Mesodermal cell (in vitro differentiated cells): Measurements from ENCODE around the gene TMC1.

Experiments
- H3K27ac ChIP-seq: 2 replicates; pipeline ENCODE4 v1.7.0; 2013; ENCODE audit warnings: mild to moderate bottlenecking, low read depth, low read length, moderate library complexity; ENCODE audit not compliant: severe bottlenecking
- H3K36me3 ChIP-seq: 2 replicates; pipeline ENCODE4 v1.7.1; 2013; ENCODE audit warnings: mild to moderate bottlenecking, low read length, moderate library complexity; ENCODE audit not compliant: control insufficient read depth, insufficient read depth
- H3K4me1 ChIP-seq: one replicate; pipeline ENCODE4 v1.7.1; 2013; ENCODE audit warnings: mild to moderate bottlenecking, low read length; ENCODE audit not compliant: insufficient read depth, control insufficient read depth, poor library complexity, severe bottlenecking
- H3K4me3 ChIP-seq: 2 replicates; pipeline ENCODE4 v1.7.0; 2013; ENCODE audit warnings: low read length, control low read depth, mild to moderate bottlenecking; ENCODE audit not compliant: insufficient read depth, poor library complexity, severe bottlenecking; ENCODE audit errors: extremely low read depth
- H3K9me3 ChIP-seq: 2 replicates; pipeline ENCODE4 v1.7.1; 2013; ENCODE audit warnings: mild to moderate bottlenecking, low read length, moderate library complexity; ENCODE audit not compliant: control insufficient read depth
- WGBS, 2 experiments: methylation state at CpG; one replicate each; pipeline ENCODE4 v1.1.5; 2013; ENCODE audit warnings: missing lambda C conversion rate in 2 of 2; ENCODE audit not compliant: insufficient coverage in 2 of 2; 5-methylcytosine and 5-hydroxymethylcytosine counted together

TMC1 gene

DNA sequence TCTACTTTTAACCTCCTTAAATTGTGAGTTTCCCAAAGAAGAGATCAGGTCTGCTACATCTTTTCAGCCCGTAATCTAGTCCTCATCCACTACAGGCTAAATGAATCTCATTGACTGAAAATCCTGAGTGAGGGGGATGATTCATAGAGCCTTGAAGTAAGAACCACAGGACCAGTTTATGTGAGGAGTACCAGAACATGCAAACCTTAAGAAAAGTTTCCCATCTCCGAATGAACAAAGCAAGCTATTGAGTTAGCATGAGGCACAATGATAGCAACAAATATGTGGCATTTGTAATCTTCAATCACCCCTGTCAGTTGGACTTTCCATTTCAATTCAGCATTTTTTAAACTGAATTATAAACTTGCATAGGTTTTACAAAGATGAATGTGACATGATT, 234.4 kb downstream of the TMC1 start:
- H3K4me1 ChIP-seq = no peaks in the 10 kb centered on the region
- 100% methylated on average over 1 of the region's 2 CpGs; no CpG with 5 or more reads in 1 of the 2 experiments for WGBS, 2 experiments

DNA sequence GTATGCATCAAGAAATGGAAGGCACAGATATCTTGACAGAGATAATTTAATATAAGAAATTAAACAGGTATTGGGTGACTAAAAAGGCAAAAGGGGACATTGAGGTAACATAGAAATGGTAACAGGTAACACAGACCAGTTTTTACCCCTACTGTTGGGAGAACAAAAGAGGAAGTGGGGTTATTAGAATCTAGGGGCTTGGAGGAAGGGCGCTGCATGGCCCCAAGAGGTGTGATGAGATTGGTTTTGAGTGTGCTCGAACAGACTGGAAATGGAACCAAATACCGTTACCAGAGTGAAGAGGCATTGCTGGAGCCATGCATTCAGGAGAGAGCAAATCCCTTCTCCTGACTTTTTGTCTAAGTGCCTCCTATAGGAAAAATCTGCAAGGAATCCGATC, 237.5 kb downstream of the TMC1 start:
- H3K9me3 ChIP-seq = no peaks in the 10 kb centered on the region
- 84 to 89% methylated on average over 3 to 4 of the region's 4 CpGs for WGBS, 2 experiments
- H3K4me1 ChIP-seq = no peaks in the 10 kb centered on the region
- H3K27ac ChIP-seq = no peak overlapping the region
- no peaks in the 10 kb centered on the region for H3K36me3 ChIP-seq
- no peak overlapping the region for H3K4me3 ChIP-seq

More for the DNA sequence above, 234.4 kb downstream of the TMC1 start:
- no peaks in the 10 kb centered on the region for H3K9me3 ChIP-seq
- no peak overlapping the region for H3K27ac ChIP-seq
- no peaks in the 10 kb centered on the region for H3K36me3 ChIP-seq
- no peak overlapping the region for H3K4me3 ChIP-seq

DNA sequence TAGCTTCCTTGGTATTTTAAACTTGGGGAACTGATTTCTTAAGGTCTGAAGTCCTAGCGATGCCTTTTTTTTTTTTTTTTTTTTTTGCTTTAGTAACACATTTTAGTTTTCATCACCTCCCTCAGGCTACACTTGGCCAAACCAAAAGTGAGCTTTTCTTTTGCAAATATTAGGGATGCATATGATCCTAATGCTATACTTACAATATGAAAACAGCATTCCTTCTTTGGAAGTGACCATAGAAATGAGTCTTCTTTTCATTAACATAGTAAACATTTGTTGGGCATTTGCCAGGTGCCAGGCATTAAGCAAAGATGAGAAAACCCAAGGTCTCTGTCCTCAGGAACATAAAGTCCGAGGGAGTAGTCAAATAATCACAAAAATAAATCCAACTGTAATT, 241.6 kb downstream of the TMC1 start:
- Histone ChIP-seq H3K36me3 (no peaks in the 10 kb centered on the region), H3K4me1 (no peaks in the 10 kb centered on the region), H3K9me3 (no peaks in the 10 kb centered on the region), H3K4me3 (no peak overlapping the region), H3K27ac (no peak overlapping the region)
- WGBS, 2 experiments = no CpG with 5 or more reads among the region's 2 CpGs

DNA sequence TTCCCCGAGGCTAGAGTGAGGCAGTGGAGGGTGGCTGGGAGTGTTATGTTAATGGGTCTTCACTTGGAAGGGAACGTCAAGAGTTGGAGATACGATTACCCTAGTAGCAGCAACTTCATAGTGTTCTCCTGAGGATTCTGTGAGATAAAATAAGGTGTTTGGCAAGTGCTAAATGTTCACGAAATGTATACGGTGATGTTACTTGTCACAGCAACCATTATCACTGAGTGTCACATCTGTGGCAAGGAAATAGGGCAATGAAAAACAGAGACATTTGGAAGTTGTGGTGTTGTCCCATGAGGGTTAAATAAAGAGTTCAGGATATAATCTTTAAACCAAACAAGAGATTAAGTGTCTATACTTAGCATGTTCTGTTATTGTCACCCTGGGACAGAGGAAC, 248.1 kb downstream of the TMC1 start:
- no peak overlapping the region for H3K27ac ChIP-seq
- no peak overlapping the region for H3K4me3 ChIP-seq
- no peaks in the 10 kb centered on the region for H3K4me1 ChIP-seq
- WGBS, 2 experiments = 63 to 83% methylated on average over 2 to 3 of the region's 5 CpGs
- no peaks in the 10 kb centered on the region for H3K9me3 ChIP-seq
- H3K36me3 ChIP-seq = no peaks in the 10 kb centered on the region

DNA sequence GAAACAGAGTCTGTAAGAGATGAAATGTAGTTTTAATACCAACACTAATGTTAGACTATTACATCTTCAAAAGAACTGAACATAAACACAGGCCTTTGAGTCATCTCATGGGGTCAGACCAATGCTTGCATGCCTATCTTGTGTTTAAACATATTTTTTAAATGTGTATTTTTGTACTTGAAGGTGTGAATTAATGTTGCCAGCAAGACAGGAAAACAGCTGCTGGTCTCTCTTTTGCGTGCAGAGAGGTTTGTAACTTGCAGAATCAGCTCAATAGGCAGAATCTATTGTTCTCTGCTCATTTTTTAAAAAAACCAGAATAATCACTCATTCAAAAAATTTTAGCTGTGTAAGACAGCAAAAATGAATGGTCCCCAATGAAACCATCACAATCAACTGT, 251.3 kb downstream of the TMC1 start:
- WGBS, 2 experiments = 67% methylated on average over 1 of the region's 1 CpG; no CpG with 5 or more reads in 1 of the 2 experiments
- no peaks in the 10 kb centered on the region for H3K4me1 ChIP-seq
- no peak overlapping the region for H3K27ac ChIP-seq
- H3K36me3 ChIP-seq = no peaks in the 10 kb centered on the region
- no peaks in the 10 kb centered on the region for H3K9me3 ChIP-seq
- no peak overlapping the region for H3K4me3 ChIP-seq

DNA sequence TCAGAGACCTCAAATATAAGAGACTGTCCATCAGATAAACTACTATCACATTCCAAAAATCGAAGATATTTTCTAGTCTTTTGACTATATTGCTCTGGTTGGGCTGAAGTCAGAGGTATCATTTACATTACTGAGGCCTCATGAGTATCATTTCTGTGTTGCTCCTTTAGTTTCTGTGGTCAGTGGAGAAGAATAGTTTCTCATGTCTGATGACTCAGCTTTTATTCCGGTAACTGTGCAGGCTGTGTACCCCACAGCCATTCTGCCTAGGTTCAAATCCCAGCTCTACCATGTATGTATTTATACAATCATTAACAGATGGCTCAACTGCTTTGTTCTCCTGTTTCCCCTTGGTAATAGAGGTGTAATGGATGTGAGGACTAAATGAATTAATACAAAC, 252.2 kb downstream of the TMC1 start:
- Histone ChIP-seq H3K27ac (no peak overlapping the region), H3K4me3 (no peak overlapping the region), H3K9me3 (no peaks in the 10 kb centered on the region), H3K36me3 (no peaks in the 10 kb centered on the region), H3K4me1 (no peaks in the 10 kb centered on the region)
- WGBS, 2 experiments = no CpG with 5 or more reads among the region's 2 CpGs

DNA sequence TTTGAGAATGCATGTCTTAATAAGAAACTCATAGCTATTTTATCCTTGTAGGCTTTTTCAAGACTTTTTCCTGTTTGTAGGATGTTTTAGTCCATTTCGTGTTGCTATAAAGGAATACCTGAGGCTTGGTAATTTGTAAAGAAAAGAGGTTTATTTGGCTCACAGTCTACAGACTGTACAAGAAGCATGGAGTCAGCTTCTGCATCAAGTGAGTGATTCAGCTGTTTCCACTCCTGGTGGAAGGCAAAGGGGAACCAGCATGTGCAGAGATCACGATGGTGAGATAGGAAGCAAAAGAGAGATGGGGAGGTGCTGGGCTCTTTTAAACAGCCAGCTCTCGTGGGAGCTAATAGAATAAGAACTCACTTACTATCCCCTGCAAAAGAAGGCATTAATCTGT, 254.2 kb downstream of the TMC1 start:
- H3K27ac ChIP-seq = no peak overlapping the region
- no peaks in the 10 kb centered on the region for H3K36me3 ChIP-seq
- H3K4me1 ChIP-seq = no peaks in the 10 kb centered on the region
- H3K4me3 ChIP-seq = no peak overlapping the region
- WGBS, 2 experiments = 80% methylated on average over 1 of the region's 3 CpGs
- H3K9me3 ChIP-seq = no peaks in the 10 kb centered on the region

DNA sequence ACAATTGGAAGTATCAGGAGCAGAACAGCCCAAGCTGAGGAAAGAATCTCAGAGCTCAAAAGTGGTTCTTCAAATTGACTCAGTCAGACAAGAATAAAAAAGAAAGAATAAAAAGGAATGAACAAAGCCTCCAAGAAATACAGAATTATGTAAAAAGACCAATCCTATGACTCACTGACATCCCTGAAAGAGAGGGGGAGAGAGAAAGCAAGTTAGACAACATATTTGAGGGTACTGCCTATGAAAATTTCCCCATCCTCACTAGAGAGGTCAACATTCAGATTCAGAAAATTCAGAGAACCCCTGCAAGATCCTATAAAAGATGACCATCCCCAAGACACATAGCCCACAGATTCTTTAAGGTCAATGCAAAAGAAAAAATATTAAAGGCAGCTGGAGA, 258.2 kb downstream of the TMC1 start:
- Histone ChIP-seq H3K9me3 (no peaks in the 10 kb centered on the region), H3K4me3 (no peak overlapping the region), H3K36me3 (no peaks in the 10 kb centered on the region), H3K4me1 (no peaks in the 10 kb centered on the region), H3K27ac (no peak overlapping the region)

DNA sequence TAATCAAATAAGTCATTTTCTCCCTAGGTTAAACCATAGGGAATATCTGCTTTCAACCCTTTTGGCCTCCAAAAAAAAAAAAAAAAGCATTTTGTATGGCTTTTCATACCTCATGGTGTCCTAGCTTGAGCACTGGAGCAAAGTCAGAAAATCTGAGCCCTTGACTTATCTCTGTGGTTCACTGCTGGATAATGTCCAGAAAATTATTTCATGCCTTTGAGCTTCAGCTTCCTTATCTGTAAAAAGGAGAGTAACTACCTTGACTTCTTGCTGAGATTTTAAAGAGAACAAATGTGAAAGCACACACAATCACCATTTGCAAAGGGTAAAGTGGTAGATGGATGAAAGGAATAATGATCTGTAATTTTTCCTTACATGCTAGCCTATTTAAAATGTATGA, 265.5 kb downstream of the TMC1 start:
- Histone ChIP-seq H3K4me3 (no peak overlapping the region), H3K9me3 (no peaks in the 10 kb centered on the region), H3K4me1 (no peaks in the 10 kb centered on the region), H3K27ac (no peak overlapping the region), H3K36me3 (no peaks in the 10 kb centered on the region)

DNA sequence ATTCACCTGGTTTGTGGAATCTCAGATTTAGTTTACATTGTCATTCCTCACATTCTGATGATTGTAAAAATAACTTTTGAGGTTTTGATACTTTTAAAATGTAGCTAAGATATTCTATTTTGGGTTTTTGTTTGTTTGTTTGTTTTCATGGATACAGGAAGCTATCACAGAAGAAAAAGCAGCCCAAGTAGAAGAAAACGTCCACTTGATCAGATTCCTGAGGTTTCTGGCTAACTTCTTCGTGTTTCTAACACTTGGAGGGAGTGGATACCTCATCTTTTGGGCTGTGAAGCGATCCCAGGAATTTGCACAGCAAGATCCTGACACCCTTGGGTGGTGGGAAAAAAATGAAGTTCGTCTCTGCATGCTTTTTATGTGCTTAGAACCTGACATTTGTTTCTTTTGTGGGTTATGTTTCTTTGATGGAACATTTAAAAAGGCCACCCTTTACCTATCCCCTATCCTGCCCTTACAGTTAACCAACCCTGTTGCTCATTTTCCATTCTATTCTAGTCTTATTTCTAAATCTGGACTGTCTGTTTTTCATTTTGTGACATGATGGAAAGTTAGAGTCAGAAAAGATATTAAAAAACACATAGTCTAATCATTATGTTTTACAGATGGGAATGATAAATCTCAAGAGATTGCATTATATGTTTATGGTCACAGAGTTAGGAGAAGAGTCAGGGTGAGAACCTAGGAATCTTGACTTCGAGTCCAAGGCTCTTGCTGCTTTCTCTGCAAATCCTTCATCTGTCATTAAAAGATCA, 267.7 kb downstream of the TMC1 start:
- 77 to 90% methylated on average over 3 to 5 of the region's 5 CpGs for WGBS, 2 experiments
- H3K9me3 ChIP-seq = no peaks in the 10 kb centered on the region

DNA sequence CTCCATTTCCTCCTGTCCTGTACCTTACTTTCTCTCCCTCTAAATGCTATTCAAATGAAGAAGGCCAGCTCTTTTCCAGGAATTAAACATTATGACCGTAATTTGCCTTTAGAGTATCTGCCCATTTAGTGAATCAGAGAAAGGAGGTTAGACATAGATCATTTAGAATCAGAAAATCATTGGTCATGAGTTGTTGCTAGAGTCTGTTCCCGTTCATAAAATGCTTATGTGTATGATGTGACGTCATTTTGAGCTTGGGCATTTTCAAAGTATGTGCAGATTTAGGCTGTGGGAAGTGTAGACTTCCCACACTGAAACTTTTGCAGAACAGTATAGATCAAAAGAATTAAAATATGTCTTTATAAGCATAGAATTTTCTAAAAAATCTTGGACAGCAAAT, 268.5 kb downstream of the TMC1 start:
- Histone ChIP-seq H3K4me3 (no peak overlapping the region), H3K9me3 (no peaks in the 10 kb centered on the region), H3K4me1 (no peaks in the 10 kb centered on the region), H3K27ac (no peak overlapping the region), H3K36me3 (no peaks in the 10 kb centered on the region)
- 100% methylated on average over 1 of the region's 3 CpGs for WGBS, 2 experiments

More for the DNA sequence above, 267.7 kb downstream of the TMC1 start:
- no peaks in the 10 kb centered on the region for H3K4me1 ChIP-seq
- H3K4me3 ChIP-seq = no peak overlapping the region
- H3K36me3 ChIP-seq = no peaks in the 10 kb centered on the region
- no peak overlapping the region for H3K27ac ChIP-seq
